ENCODE results near the gene SMOC2.
"Not testable (repeated sequence)": the region's sequence is repeated elsewhere in the genome, so short reads cannot be mapped to it uniquely, and the experiment has no call there.

SMOC2 gene

DNA sequence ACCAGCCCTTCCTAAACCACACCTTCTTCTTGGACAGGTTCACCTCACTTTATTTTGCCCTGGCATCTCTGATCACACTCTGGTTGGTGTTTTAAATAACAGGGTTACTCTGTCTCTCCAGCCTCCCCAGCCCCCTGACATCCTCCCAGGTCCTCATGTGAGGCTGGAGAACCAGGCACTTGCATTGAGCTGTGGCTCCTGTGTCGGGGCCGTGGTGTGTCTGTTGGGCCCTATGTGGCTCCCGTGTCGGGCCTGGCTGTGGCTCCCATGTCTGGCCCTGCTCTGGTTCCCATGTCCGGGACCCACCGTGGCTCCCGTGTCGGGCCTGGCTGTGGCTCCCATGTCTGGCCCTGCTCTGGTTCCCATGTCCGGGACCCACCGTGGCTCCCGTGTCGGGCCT, 170.0 kb downstream of the SMOC2 start:
- H3K4me1 Mint-ChIP-seq (ENCODE audit: low read depth): not testable (repeated sequence)

DNA sequence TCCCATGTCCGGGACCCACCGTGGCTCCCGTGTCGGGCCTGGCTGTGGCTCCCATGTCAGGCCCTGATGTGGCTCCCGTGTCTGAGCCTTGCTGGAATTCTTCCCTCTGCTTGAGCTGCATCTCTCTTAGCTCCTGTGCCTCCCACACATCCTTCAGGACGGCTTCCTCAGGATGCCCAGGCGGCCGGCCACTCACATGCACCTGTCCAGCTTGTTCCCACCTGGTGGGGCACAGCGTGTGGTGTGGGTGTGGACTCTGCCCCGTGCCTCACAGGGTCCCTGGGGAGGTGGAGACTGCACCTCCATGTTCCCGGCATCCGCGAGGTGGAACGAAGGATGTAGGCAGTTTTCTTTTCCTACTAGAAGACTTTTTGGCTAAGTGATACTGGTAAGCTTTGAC, 170.7 kb downstream of the SMOC2 start:
- Mint-ChIP-seq H3K27ac (no peak overlapping the region), H3K9me3 (peaks cover 21% of the 10 kb centered on the region), H3K4me1 (ENCODE audit: low read depth) (no peaks in the 10 kb centered on the region), H3K36me3 (ENCODE audit: low read depth) (peaks cover 4% of the 10 kb centered on the region), H3K4me3 (no peak overlapping the region), H3K27me3 (ENCODE audit: low read depth) (no peaks in the 10 kb centered on the region)

More for the DNA sequence above, 170.0 kb downstream of the SMOC2 start:
- H3K36me3 Mint-ChIP-seq (ENCODE audit: low read depth); H3K27ac Mint-ChIP-seq; H3K4me3 Mint-ChIP-seq; H3K27me3 Mint-ChIP-seq (ENCODE audit: low read depth): not testable (repeated sequence)
- peaks cover 14% of the 10 kb centered on the region for H3K9me3 Mint-ChIP-seq

- Mint-ChIP-seq H3K36me3 (ENCODE audit: low read depth) (peaks cover 4% of the 10 kb centered on the region), H3K4me1 (ENCODE audit: low read depth) (no peaks in the 10 kb centered on the region), H3K4me3 (no peak overlapping the region), H3K9me3 (peaks cover 22% of the 10 kb centered on the region), H3K27ac (no peak overlapping the region), H3K27me3 (ENCODE audit: low read depth) (no peaks in the 10 kb centered on the region)
These were observed 171.6 kb downstream of the SMOC2 start for GRCh38 chr6:168612586-168612985.

DNA sequence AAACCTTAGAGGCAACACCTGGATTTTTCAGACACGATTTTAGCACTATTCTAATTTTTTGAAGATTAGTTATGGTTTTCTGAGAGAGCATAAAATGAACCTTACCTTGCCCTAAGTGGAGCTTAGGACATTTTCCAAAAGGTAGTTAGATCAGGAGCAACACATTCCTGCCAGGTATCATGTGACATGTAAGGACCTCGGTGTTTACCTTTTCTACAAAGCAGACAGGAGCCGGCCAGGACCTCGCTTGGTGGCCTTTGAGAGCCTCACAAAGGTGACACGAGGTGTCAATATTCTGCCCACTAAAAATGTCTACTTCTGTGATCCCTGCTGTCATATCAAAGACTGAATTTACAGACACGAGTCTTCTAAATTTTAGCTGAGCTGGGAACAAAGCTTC, 174.9 kb downstream of the SMOC2 start:
- no peaks in the 10 kb centered on the region for H3K4me1 Mint-ChIP-seq (ENCODE audit: low read depth)
- no peak overlapping the region for H3K27ac Mint-ChIP-seq
- H3K9me3 Mint-ChIP-seq: peaks cover 40% of the 10 kb centered on the region
- H3K36me3 Mint-ChIP-seq (ENCODE audit: low read depth): peaks cover 4% of the 10 kb centered on the region
- no peaks in the 10 kb centered on the region for H3K27me3 Mint-ChIP-seq (ENCODE audit: low read depth)
- no peak overlapping the region for H3K4me3 Mint-ChIP-seq

DNA sequence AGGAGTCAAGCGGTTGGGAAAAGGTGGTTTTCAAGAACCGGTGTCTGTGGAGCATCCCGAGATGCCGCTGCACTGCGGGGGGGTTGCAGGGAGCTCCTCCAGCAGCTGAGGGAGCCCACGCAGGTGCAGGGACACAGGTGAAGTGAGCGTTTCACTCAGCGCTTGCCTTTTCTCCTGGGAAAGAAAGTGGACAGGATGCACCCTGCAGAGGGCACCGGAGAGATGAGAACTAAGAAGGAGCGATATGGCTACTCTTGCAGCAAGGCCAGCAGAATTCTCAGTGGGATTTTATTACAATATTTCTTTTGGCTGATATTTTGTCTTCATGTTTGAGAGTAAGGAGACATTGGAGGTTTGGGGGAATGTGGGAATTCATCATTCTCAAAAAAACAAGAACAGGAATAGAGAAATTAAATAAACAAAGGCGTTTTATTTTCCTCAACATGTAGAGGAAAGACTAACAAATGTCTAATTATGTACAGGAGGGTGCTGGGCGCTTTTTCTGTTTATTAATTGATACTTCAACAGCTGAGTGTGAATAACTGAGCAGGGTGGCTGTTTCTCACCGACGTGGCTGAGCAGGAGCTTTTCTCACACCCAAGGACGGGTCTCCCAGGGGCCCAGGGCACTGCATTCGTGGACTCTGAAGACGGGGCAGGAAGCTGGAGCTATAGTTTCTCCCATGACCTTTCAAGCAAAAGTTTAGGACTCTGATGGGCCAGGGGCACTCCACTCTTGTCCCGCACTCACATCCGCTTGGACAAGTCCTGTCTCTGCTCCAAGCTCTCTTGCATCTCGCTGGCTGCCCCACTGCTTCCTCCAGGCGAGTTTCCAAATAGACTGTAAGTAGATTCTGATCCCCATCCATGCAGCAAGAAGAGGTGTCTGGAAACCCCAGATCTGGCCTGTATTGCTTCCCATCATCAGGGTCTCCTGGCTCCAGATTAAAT, 176.1 kb downstream of the SMOC2 start:
- H3K4me3 Mint-ChIP-seq: no peak overlapping the region
- H3K27ac Mint-ChIP-seq: no peak overlapping the region
- H3K9me3 Mint-ChIP-seq: peaks cover 48% of the 10 kb centered on the region
- peaks cover 4% of the 10 kb centered on the region for H3K36me3 Mint-ChIP-seq (ENCODE audit: low read depth)
- no peaks in the 10 kb centered on the region for H3K4me1 Mint-ChIP-seq (ENCODE audit: low read depth)
- H3K27me3 Mint-ChIP-seq (ENCODE audit: low read depth): no peaks in the 10 kb centered on the region

GRCh38 chr6:168618546-168619315, 177.7 kb downstream of the SMOC2 start:
- Mint-ChIP-seq H3K4me3 (no peak overlapping the region), H3K36me3 (ENCODE audit: low read depth) (peaks cover 4% of the 10 kb centered on the region), H3K4me1 (ENCODE audit: low read depth) (no peaks in the 10 kb centered on the region), H3K27me3 (ENCODE audit: low read depth) (no peaks in the 10 kb centered on the region), H3K9me3 (peaks cover 49% of the 10 kb centered on the region), H3K27ac (no peak overlapping the region)

DNA sequence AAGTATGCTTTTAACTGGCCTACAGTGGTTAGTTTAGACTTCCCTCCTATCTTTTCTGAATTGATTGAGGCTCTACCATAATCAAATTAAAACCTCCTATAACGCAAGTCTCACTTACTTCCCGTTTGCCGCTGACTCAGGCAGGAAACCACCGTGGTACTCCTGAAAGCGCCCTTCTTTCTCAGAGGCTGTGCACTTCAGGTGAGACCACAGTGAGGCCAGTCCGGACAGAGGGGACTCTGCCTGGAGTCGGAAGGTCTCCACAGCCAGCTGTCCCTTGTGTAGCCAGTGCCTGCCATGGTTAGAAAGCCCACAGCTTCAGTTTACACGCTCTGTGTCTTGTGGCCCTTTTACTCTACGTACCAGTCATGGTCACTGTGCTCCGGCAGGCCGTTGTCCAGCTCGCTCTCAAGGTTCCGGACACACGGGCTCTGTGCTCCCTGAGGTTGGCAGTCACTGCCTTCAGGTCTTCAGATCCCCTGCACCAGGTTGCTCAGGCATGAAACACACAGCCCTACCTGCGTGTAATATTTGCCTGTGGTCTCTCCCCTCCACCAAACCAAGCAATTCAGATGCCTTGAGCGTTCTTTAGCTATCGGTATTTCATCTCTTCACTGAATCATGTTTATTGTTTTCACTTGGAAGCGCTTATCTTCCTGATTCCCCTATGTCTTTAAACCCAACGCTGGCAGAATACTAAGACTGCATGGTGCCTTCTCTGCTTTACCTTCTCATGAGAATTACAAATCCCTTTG, 178.8 kb downstream of the SMOC2 start:
- Mint-ChIP-seq H3K4me3 (no peak overlapping the region), H3K27ac (no peak overlapping the region), H3K4me1 (ENCODE audit: low read depth) (no peaks in the 10 kb centered on the region), H3K9me3 (peaks cover 53% of the 10 kb centered on the region), H3K36me3 (ENCODE audit: low read depth) (peaks cover 4% of the 10 kb centered on the region), H3K27me3 (ENCODE audit: low read depth) (no peaks in the 10 kb centered on the region)

- no peaks in the 10 kb centered on the region for H3K27me3 Mint-ChIP-seq (ENCODE audit: low read depth)
- H3K9me3 Mint-ChIP-seq: peaks cover 51% of the 10 kb centered on the region
- no peaks in the 10 kb centered on the region for H3K4me1 Mint-ChIP-seq (ENCODE audit: low read depth)
- H3K36me3 Mint-ChIP-seq (ENCODE audit: low read depth): peaks cover under 1% of the 10 kb centered on the region
- H3K27ac Mint-ChIP-seq: no peak overlapping the region
- no peak overlapping the region for H3K4me3 Mint-ChIP-seq
These were observed 179.6 kb downstream of the SMOC2 start for GRCh38 chr6:168620578-168620977.

DNA sequence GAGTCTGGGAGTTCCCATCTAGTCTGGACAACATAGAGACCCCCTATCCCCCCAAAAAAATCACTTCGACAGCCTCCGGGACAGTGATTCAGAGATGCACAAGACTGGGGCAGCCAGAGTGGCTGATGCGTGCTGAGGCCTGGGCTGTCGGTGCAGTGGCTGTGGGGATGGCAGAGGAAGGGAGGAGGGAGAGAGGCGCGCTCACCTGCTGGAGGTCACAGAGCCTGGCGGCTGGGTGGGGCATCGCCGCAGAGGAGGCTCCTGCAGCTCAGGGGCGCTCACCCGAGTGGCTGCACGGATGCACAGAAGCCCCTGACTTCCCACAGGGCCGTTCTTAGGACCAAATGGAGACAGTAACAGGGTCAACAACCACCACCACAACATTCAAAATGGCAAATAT, 182.8 kb downstream of the SMOC2 start:
- no peaks in the 10 kb centered on the region for H3K4me1 Mint-ChIP-seq (ENCODE audit: low read depth)
- H3K27ac Mint-ChIP-seq: no peak overlapping the region

DNA sequence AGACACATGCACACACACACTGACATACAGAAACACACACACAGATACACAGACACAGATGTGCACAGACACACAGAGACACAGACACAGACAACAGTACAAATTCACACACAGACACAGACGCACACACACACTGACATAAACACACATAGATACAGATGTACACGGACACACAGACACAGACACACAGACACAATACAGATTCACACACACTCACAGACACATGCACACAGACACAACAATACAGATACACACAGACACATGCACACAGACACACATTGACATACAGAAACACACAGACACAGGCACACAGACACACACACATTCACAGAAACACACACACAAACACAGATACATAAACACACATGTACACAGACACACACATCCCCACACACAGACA, 183.6 kb downstream of the SMOC2 start:
- Mint-ChIP-seq H3K27ac (no peak overlapping the region), H3K9me3 (peaks cover 29% of the 10 kb centered on the region), H3K4me1 (ENCODE audit: low read depth) (no peaks in the 10 kb centered on the region), H3K36me3 (ENCODE audit: low read depth) (no peaks in the 10 kb centered on the region), H3K27me3 (ENCODE audit: low read depth) (no peaks in the 10 kb centered on the region), H3K4me3 (no peak overlapping the region)

More for the DNA sequence above, 182.8 kb downstream of the SMOC2 start:
- no peak overlapping the region for H3K4me3 Mint-ChIP-seq
- H3K36me3 Mint-ChIP-seq (ENCODE audit: low read depth): no peaks in the 10 kb centered on the region
- peaks cover 31% of the 10 kb centered on the region for H3K9me3 Mint-ChIP-seq
- H3K27me3 Mint-ChIP-seq (ENCODE audit: low read depth): no peaks in the 10 kb centered on the region

DNA sequence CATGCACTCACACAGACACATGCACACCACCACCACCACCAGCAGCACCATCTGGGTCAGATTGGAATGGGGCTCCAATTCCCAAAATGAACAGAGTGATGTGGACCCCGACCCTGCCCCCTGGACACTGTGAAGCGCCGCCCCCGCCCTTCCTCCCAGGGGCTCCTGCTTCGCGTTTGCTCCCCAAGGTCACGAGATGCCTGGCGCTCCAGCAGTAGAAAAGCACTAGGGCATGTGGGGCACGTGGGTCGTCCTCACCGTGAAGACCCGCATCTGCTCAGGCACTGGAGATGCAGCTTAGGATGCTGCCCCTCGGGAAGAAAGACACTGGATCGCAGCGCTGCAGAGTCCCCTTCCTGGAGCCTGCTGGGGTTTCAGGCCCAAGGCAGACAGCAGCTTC, 184.0 kb downstream of the SMOC2 start:
- H3K9me3 Mint-ChIP-seq: peaks cover 28% of the 10 kb centered on the region
- H3K27ac Mint-ChIP-seq: no peak overlapping the region
- no peak overlapping the region for H3K4me3 Mint-ChIP-seq
- no peaks in the 10 kb centered on the region for H3K36me3 Mint-ChIP-seq (ENCODE audit: low read depth)
- H3K27me3 Mint-ChIP-seq (ENCODE audit: low read depth): no peaks in the 10 kb centered on the region
- no peaks in the 10 kb centered on the region for H3K4me1 Mint-ChIP-seq (ENCODE audit: low read depth)

DNA sequence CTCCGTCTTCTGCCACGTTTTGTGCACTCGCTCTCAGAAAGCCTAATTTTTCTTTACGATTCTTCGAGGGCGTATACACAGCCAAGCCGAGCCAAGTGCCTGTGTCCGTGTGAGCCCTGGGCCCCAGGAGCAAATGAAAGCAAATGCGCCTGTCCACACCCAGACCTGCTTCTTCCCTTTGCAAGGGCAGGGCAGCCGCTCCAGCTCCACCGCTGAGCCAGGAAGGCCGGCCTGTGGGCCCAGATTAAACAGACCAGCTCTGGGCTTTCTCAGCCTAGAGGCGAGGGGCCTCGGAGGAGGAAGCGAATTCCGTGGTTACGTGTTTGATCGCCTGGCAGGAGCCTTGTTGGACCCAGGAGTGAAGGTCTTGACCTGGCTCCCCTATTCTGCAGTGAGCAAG, 184.6 kb downstream of the SMOC2 start:
- Mint-ChIP-seq H3K9me3 (peaks cover 22% of the 10 kb centered on the region), H3K4me1 (ENCODE audit: low read depth) (no peaks in the 10 kb centered on the region), H3K27me3 (ENCODE audit: low read depth) (no peaks in the 10 kb centered on the region), H3K4me3 (no peak overlapping the region), H3K27ac (no peak overlapping the region), H3K36me3 (ENCODE audit: low read depth) (no peaks in the 10 kb centered on the region)

DNA sequence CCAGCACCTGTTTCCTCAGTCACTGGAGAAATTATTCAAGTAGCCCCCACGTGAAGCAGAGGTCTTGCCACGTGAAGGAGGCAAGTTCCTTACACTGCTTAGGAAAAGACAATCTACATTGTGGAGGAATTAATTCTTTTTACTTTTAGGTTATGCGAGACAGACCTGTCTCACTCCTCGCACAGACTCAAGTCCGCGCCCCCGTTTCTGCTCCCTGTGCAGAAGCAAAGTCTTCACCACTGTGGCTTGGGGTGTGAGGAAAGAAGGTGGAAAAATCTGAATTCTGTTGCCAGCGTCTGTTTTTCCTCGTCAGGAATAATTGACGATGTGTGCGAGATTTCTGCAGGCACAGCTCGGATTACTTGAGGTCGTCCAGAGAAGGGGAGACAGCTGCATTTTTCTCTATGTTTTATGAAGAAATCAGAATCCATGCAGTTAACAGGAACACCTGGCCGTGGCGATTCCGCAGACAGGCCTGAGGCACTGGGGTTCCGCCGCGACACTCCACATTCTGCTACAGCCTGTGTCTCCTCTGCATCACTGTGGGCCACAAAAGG, 185.1 kb downstream of the SMOC2 start:
- H3K27ac Mint-ChIP-seq: no peak overlapping the region
- no peaks in the 10 kb centered on the region for H3K27me3 Mint-ChIP-seq (ENCODE audit: low read depth)
- H3K4me1 Mint-ChIP-seq (ENCODE audit: low read depth): no peaks in the 10 kb centered on the region
- no peak overlapping the region for H3K4me3 Mint-ChIP-seq
- peaks cover 20% of the 10 kb centered on the region for H3K9me3 Mint-ChIP-seq
- no peaks in the 10 kb centered on the region for H3K36me3 Mint-ChIP-seq (ENCODE audit: low read depth)

GRCh38 chr6:168627506-168628175, 186.7 kb downstream of the SMOC2 start:
- Mint-ChIP-seq H3K27me3 (ENCODE audit: low read depth) (no peaks in the 10 kb centered on the region), H3K36me3 (ENCODE audit: low read depth) (no peaks in the 10 kb centered on the region), H3K4me3 (no peak overlapping the region), H3K4me1 (ENCODE audit: low read depth) (no peaks in the 10 kb centered on the region), H3K27ac (no peak overlapping the region), H3K9me3 (peaks cover 15% of the 10 kb centered on the region)
